ENCODE data around the gene FNIP2.
A peak's percentile ranks its signal among the peaks of the same experiment; 100 is the strongest.

FNIP2 gene

GRCh38 chr4:158823461-158823873 lies 54.6 kb downstream of the FNIP2 start:
- CTCF ChIA-PET = interaction anchor here (1.0 kb wide), 1 partner anchor 8 kb away, joined by 3 read pairs; no protein-coding TSS in a partner anchor
- H3K4me1 ChIP-seq (ENCODE audit: control insufficient read depth, insufficient read depth, low read length) = peaks cover 45% of the 10 kb centered on the region
- POLR2A ChIA-PET = no interaction called here

GRCh38 chr4:158824425-158825274 lies 55.8 kb downstream of the FNIP2 start:
- Histone ChIP-seq H3K4me1 (ENCODE audit: control insufficient read depth, insufficient read depth, low read length) (peaks cover 38% of the 10 kb centered on the region), H3K27ac (ENCODE audit: extremely low read depth, low read depth, low read length) (peak overlapping the region; percentile 36), H3K9me3 (ENCODE audit: control insufficient read depth, insufficient read depth, low read depth, low read length) (no peaks in the 10 kb centered on the region), H3K4me3 (ENCODE audit: low read depth, low read length) (no peak overlapping the region), H3K36me3 (ENCODE audit: control insufficient read depth in 2 of 2, insufficient read depth in 1 of 2, low read length in 2 of 2) (no peaks in the 10 kb centered on the region)
- TF ChIP-seq MYNN (tag by site-specific recombination; IDR thresholded peaks at IDR 0.05; ENCODE audit: borderline replicate concordance) (peak; percentile 93), ZXDB (tag by site-specific recombination; IDR thresholded peaks at IDR 0.05) (peak; percentile 69), PRDM1 (tag by site-specific recombination; IDR thresholded peaks at IDR 0.05) (0 out of 2 replicates have a peak, but pooled peaks have one; percentile 51), GFI1B (tag by site-specific recombination; IDR thresholded peaks at IDR 0.05) (0 out of 2 replicates have a peak, but pooled peaks have one; percentile 17), ELK4 (IDR thresholded peaks at IDR 0.05; ENCODE audit: borderline replicate concordance, low read depth, low read length) (no peak), FEZF1 (tag by site-specific recombination; IDR thresholded peaks at IDR 0.05) (peak; percentile 86), ZIC2 (tag by site-specific recombination; IDR thresholded peaks at IDR 0.05) (no peak), TRIM28 (IDR thresholded peaks at IDR 0.05; ENCODE audit: borderline replicate concordance, low read length) (peak; percentile 68; the same call in 1 of the 2 replicates), KLF1 (tag by site-specific recombination; IDR thresholded peaks at IDR 0.05) (0 out of 2 replicates have a peak, but pooled peaks have one; percentile 16), ZNF600 (tag by site-specific recombination; IDR thresholded peaks at IDR 0.05) (peak; percentile 46; the same call in 1 of the 2 replicates), ZBTB17 (tag by site-specific recombination; IDR thresholded peaks at IDR 0.05) (peak; percentile 61)
- ChIA-PET CTCF (interaction anchor here (0.6 to 1.0 kb wide), 2 partner anchors 10 to 235 kb away, joined by 3 read pairs; no protein-coding TSS in a partner anchor), POLR2A (no interaction called here)

More at GRCh38 chr4:158823461-158823873, 54.6 kb downstream of the FNIP2 start:
- TF ChIP-seq ZNF398 (tag by site-specific recombination; IDR thresholded peaks at IDR 0.05) = no peak
- no peak for TF ChIP-seq ZNF670 (tag by site-specific recombination; IDR thresholded peaks at IDR 0.05; ENCODE audit: low read depth)
- no peak for TF ChIP-seq ZNF133 (tag by site-specific recombination; IDR thresholded peaks at IDR 0.05)
- no peak for TF ChIP-seq ZNF311 (tag by site-specific recombination; IDR thresholded peaks at IDR 0.05; ENCODE audit: borderline replicate concordance)
- TF ChIP-seq SETDB1 (IDR thresholded peaks at IDR 0.05; ENCODE audit: insufficient read length, low read length) = peak; percentile 35
- 0 out of 2 replicates have a peak, but pooled peaks have one; percentile 33 for TF ChIP-seq ZNF146 (tag by site-specific recombination; IDR thresholded peaks at IDR 0.05)
- Histone ChIP-seq H3K9me3 (ENCODE audit: control insufficient read depth, insufficient read depth, low read depth, low read length) (no peaks in the 10 kb centered on the region), H3K36me3 (ENCODE audit: control insufficient read depth in 2 of 2, insufficient read depth in 1 of 2, low read length in 2 of 2) (no peaks in the 10 kb centered on the region), H3K4me3 (ENCODE audit: low read depth, low read length) (no peak overlapping the region), H3K27ac (ENCODE audit: extremely low read depth, low read depth, low read length) (no peak overlapping the region)

- POLR2A ChIA-PET = no interaction called here
- Histone ChIP-seq H3K4me1 (ENCODE audit: control insufficient read depth, insufficient read depth, low read length) (peaks cover 35% of the 10 kb centered on the region), H3K27ac (ENCODE audit: extremely low read depth, low read depth, low read length) (no peak overlapping the region), H3K9me3 (ENCODE audit: control insufficient read depth, insufficient read depth, low read depth, low read length) (no peaks in the 10 kb centered on the region), H3K4me3 (ENCODE audit: low read depth, low read length) (no peak overlapping the region), H3K36me3 (ENCODE audit: control insufficient read depth in 2 of 2, insufficient read depth in 1 of 2, low read length in 2 of 2) (peaks cover 0 to 1% of the 10 kb centered on the region in 2 experiments; a peak in 1 of 3 replicates)
- CTCF ChIA-PET = interaction anchor here (1.1 to 1.2 kb wide), 2 partner anchors 19 to 26 kb away, joined by 3 to 8 read pairs; no protein-coding TSS in a partner anchor
- no peak for TF ChIP-seq PATZ1 (tag by site-specific recombination; IDR thresholded peaks at IDR 0.05)
- TF ChIP-seq ZNF629 (tag by site-specific recombination; IDR thresholded peaks at IDR 0.05) = no peak
- TF ChIP-seq ZNF26 (tag by site-specific recombination; IDR thresholded peaks at IDR 0.05) = no peak
- TF ChIP-seq ZXDB (tag by site-specific recombination; IDR thresholded peaks at IDR 0.05) = no peak
- no peak for TF ChIP-seq ZNF266 (tag by site-specific recombination; IDR thresholded peaks at IDR 0.05; ENCODE audit: low read depth)
- no peak for TF ChIP-seq ZNF785 (tag by site-specific recombination; IDR thresholded peaks at IDR 0.05)
- TF ChIP-seq ZBTB1 (tag by site-specific recombination; IDR thresholded peaks at IDR 0.05) = no peak
- TF ChIP-seq ZNF701 (tag by site-specific recombination; IDR thresholded peaks at IDR 0.05) = no peak
Observed at GRCh38 chr4:158825433-158826036, 56.7 kb downstream of the FNIP2 start.
